Measurements from ENCODE around the gene CCR7.

DNA sequence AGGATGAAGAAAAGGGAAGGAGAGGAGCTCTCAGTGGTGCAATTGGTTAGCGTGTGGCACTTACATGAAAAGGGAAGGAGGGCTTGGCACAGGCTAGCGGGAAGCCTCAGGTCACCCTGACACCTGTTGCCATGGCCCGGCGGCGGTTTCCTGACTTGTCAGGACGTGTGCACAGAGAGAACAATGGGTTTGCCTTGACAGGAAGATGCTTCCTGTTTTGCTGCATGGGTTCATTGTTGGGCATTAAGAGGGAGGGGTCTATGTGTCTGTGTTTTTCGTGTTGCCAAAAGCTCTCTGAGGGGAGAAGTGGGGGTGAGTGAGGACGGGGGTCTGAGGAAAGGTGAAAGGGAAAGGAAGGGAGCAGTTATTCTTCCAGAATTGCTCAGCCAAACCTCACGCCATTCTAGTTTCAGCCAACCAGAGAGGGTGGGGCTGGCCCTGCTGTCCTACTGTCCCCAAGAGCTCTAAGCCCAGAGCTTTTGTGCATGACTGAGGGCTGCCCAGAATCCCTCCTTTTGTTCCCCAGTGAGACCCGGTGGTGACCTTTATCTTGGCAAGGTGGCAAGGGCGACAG, 17.1 kb upstream of the CCR7 start:
- TF ChIP-seq CTCF (IDR thresholded peaks at IDR 0.05), result no peak
- no peak for TF ChIP-seq POLR2A (IDR thresholded peaks at IDR 0.05)
